GM19468 (cell line): Measurements from ENCODE around the gene NUP210.

Source experiments
- ATAC-seq: cut with Tn5 transposase; IDR thresholded peaks from one replicate; pipeline ENCODE4 v1.9.1; 2021; ENCODE audit warnings: mild to moderate bottlenecking, moderate library complexity, moderate number of reproducible peaks; ENCODE audit not compliant: unreplicated experiment; ENCODE audit errors: extremely low read depth

Gene NUP210

DNA sequence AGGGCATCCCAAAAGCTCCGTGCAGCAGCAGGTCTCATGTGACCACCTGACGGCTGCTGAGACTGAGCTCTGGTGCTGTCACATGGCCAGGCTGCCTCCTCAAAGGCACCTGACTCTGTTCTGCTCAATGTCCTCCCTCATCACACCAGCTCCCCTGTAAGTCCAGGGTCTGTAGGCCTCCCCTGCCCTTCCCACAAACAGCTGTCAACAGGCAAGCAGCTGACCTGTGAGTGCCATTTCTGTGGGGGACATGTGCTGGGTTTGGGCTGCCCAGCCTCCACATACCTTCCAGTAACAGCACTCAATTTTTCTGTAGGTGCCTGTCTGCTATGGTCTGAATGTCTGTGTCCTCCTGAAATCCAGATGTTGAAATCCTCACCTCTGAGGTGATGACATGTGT lies 11.2 kb downstream of the NUP210 start:
- no peak for ATAC-seq

DNA sequence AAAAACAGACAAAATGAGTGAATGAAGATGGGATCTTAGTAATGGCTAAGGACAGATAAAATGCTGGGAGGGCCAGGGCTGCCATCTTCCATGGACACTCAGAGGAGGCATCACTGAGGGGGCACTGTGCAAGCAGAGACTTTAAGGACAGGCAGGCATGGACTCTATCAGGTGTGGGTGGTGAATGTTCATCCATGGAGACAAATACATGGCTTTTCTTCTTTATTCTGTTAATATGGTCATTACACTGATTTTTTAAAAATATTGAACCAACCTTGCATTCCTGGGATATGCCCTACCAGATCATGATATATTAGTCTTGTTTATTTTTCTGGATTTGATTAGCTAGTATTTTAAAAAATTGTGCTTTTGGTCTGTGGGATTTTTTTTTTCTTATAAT lies 12.2 kb downstream of the NUP210 start:
- no peak for ATAC-seq

DNA sequence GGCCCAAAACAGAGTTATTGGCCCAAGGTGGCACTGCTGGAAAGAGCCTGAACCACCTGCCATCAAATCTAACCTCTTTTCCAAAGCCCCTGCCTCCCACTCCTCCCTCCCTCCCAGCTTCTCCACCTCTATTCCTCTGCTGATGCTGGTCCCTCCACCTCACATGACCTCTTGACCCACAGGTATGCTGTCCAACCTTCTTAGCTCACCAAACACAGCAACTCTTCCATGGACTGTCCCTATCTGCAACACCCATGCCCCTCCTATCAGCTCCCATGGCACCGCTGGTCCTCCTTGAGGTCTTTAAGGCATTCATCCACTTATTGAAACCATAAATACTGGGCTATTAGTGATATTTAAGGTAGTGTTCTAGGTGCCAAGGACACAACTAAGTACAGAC lies 12.6 kb downstream of the NUP210 start:
- no peak for ATAC-seq

DNA sequence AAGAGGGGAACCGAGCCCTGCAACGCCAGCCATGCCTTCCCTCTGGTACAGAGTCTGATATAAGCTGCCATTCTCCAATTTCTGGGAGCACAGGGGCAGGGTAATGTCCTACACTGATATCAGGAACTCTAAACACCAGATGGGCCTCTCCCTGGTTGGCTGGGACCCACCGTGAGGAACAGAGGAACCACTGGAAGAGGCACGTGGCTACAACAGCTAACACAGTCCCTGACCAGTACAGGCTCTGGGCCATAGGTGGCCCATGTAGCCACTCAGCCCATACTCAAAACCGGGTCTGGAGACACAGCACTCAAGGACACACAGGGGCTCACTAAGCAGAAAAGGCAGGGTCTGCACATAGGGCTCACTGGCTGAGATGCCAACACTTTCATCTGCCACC lies 13.9 kb downstream of the NUP210 start:
- ATAC-seq: no peak

DNA sequence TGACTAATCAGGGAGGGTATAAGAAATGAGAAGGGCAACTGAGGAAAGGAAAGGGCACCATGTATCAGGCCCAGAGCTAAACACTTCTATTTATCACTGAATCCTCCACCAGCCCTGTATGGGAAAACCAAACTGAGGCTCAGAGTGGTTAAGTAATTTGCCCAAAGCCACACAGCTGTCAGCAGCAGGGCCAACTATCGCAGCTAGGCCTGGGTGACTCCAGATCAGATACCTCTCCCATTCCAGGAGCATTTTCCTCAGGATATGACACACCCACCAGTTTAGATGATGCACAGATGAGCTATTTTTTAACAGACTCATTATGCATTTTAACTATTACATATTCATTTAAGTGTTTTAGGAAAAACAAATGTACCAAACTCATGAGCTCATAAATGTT lies 14.5 kb downstream of the NUP210 start:
- ATAC-seq: no peak

DNA sequence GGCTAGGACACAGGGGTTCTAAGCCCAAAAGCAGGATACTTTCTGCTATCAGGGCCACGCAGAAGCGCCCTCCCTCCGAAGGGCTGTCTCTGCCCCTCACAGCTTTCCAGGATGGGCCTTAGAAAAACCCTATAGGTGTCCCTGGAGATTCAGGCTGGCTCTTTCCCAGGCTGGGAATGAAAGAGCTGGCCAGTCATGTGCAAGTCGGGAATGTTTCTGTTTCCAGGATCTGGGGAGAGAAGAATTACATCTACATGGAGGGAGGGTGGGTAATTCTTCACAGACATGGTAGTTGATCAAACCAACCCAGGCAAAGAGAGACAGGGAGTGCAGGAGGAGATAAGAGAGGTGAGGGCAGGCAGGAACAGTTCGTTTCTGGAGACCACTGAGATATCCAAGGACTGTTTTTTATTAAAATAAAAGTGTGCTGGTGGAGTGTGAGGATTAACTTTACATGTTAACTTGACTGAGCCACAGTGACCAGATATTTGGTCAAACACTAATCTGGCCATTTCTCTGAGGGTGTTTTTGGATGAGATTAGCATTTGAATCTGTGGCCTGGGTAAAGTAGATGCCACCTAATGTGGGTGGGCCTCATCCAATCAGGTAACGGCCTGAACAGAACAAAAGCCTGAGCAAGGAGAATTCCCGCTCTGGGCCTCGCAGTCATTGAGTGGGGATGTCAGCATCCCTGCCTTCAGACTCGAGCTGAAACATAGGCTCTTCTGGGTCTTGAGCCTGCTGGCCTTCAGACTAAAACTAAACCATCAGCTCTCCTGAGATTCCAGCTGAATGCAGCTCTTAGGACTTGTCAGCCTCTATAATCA lies 15.3 kb downstream of the NUP210 start:
- no peak for ATAC-seq

DNA sequence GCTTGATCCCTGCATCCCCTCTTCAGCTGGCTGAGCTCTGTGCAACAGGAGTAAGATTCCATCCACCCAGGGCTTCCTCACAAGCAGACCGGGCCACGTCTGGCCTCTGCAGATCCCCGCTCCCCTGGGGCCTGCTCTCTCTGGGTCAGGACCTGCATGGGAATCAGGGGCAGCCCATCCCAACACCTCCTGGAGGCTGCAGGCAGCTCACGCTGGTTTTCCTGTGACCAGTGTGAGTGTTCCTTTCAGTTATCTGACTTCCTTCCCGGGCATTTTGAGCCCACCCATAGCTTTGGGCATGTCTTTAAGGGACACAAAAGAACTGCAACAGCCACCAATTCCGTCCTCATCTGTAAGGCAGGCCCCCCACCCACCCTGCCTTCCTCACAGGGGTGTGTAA lies 16.3 kb downstream of the NUP210 start:
- ATAC-seq: no peak

DNA sequence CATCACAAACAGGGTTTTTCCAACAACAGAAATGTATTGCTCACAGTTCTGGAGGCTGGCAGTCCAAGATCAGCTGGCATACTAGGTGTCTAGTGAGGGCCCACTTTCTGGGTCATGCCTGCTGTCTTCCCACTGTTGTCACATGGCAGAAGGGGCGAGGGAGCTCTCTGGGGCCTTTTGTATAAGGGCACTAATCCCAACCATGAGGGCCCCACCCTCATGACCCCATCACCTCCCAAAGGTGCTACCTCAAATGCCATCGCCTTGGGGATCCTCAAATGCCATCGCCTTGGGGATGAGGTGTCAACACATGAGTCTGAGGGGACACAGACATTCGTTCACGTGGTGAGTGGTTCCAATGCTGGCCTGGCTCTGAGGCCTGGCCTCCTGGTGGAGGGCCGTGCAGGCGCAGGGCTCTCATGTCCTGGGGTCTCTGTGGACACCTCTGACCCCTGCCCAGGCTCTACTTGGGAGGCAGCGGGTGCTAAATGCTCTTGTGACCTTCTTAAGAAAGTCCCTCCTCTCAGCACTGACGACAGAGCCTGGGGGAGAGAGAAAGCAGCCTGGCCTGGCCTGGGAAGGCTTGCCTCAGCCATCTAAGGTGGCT lies 16.8 kb downstream of the NUP210 start:
- no peak for ATAC-seq

DNA sequence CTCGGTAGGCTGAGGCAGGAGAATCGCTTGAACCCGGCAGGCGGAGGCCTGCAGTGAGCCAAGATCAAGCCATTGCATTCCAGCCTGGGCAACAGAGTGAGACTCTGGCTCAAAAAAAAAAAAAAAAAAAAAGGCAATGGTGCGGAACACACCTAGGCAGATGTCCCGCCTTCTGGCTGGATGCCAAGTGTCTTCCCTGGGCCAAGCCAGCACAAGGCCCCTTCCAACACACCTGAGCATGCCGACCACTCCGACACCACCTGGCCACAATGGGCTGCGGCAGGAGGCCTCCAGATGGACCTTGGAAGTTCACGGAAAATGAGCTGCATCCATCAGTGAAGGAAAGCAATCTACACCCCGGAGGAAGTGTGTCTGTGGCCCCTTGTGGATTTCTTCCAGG lies 19.0 kb downstream of the NUP210 start:
- no peak for ATAC-seq

DNA sequence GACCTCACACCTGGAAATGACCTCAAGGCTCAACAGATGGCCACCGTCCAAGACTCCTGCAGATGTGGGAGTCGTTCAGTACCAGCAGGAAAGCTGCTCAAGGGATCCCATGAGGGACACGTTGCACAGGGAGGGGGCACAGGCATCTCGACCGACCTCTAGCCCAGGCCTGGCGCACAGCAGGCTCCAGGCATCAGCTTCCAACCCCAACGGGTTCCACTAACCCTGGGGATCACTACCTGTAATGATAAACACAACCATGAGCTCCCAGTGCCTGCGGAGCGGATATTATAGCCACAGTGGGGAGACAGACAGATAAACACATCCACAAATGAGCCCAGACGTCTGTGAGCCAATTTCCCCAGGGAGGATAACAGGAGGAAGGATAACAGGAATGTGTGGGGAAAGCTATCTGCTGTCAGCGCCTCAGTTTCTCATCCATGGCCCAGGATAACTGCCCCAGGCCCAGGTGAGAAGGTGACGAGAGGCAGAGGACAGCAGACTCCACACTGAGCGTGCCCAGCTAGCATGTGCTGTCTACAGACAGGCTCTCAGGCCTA lies 19.9 kb downstream of the NUP210 start:
- no peak for ATAC-seq

DNA sequence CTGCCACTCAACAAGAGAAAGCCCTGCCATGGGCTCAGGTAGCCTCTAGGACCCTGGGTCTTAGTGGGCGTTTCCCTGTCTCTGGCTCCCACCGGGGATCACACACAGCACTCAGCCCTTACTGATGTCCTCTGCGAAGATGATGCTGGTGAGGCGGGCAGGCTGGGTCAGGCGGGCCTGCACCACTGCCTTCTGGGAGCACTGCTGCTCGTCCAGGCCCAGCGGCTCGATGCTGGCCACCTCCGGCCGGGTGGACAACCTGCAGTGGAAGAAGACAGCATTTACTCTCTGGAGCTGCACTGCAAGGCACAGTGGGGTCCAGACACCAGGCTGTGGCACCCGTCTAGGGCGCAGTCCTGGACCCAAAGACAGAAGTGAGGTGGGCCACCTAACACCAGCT lies 20.5 kb downstream of the NUP210 start:
- no peak for ATAC-seq

DNA sequence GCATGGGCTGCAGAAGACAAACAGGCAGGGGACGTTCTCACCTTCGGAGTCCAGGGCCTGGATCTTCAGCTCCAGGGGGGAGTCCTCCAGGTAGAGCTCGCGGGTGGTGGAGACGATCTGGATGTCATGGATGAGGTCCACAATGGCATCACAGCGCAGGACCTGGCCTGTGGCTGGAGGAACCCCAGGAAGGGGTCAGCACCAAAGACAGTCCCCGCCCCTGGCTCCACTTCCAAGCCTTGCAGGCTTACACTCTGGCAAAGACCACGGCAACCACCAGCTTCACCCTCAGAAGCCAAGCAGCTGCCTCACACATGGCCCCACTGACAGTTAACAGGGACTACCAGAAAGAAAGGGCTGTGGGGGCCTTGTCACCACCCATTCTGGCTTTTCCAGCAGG lies 22.8 kb downstream of the NUP210 start:
- ATAC-seq: no peak

DNA sequence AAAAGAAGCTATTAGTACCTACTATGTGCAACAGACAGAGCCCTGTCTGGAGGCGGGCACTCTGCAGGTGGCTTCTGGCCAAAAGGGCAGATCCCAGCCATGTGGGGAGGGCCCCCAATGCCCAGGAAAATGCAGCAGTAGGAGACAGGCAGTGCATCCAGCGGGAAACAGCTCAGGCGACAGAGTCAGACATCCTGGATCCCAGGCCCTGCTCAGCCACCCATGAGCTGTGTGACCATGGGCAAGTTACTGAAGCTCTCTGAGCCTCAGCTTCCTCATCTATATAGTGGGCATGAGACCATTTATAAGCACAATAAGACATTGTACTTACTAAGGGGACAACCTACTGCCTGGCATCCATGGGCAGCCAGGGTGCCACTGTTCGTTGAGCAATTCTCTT lies 25.8 kb downstream of the NUP210 start:
- no peak for ATAC-seq

DNA sequence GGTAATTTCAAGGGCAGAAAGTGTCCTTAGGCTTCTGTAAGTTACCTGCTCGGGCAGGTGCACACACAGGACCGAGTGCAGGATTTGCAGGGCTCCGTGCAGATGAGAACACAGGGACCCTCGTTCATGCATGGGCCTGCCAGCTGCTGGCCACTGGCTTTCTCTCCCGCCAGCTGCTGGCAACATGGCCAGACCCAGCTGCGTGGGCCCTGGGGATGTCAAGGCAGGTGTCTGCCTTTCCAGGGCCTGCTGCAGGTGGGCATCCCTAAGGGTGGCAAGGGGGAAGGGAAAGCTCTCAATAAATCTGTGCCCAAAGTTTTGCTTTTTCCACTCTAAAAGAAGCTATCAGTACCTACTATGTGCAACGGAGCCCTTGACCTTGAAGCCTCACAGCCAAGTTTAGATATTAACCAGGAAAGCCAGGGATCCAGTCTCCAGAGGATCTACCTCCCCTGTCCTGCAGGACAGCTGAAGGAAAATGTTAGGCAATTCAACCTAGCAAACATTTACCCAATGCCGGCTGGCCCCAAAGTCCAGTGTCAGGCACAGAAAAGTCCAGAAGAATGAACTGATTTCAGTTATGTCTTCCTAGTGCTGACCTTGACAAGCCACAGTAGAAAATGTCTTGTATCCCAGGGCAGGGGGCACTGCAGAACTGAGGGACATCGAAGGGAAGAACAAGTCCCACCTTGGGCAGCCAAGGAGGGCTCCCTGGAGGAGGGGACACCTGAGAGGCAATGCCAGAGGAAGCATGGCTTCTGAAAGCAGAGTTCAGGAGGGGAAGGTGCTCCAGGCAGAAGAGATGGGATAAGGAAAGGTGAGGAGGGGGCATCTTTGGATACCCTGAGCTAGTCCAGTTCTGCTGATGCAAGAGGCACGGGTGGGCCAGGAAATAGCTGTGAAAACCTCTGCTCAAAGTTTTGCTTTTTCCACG lies 26.4 kb downstream of the NUP210 start:
- no peak for ATAC-seq

DNA sequence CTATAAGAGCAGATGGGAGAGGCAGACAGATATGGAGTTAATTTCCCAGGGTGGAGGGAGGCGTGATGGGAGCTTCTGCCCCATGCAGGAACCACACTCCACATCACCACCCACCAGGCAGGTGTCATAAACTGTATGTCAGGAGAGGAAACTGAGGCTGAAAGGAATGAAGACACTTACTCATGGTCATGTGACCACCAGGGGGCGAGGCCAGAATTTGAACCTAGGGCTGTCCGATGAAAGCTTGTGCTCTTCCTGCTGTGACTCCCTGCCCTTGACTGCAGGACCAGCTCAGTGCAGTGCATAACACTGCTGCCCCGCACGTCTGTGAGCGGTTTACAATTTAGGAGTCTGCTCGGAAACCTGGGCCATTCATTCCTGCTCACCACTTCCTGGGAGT lies 28.8 kb downstream of the NUP210 start:
- ATAC-seq: no peak

DNA sequence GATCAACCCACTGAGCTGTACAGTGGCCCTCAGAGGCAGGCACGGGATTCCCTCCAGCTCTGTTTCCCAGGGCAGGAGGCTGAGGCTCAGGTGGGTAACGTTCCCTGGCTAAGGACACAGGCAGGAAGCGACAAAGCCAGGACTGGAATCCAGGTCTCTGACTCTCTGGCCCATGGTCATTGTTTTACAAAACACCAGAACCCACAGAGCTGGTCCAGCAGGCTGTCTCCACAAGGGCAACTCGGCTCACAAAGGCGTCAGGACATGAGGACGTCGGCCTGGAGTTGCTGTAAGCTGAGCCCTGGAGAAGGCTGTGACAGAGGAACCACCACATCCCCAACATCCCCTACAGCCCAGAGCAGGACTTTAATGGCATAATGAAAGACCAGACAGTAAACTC lies 30.7 kb downstream of the NUP210 start:
- ATAC-seq: no peak

DNA sequence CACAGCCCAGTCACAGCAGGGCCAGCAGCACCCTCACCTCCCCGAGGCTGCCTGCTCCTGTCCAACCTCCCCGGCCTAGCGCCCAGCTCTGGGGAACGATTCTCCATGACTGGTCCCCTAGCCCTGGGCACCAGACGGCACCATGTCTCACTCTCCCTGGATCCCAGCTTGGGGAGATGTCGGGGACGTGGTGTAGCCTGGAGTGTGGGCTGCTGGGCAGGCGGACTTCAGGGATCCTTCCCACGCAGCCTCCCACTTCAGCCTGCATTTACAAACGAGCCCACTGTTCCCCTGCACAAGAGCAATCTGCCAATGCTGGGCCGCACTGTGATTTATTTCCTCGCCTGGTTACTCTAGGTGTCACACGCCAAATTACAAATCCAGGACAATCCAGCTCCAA lies 31.3 kb downstream of the NUP210 start:
- ATAC-seq: no peak

DNA sequence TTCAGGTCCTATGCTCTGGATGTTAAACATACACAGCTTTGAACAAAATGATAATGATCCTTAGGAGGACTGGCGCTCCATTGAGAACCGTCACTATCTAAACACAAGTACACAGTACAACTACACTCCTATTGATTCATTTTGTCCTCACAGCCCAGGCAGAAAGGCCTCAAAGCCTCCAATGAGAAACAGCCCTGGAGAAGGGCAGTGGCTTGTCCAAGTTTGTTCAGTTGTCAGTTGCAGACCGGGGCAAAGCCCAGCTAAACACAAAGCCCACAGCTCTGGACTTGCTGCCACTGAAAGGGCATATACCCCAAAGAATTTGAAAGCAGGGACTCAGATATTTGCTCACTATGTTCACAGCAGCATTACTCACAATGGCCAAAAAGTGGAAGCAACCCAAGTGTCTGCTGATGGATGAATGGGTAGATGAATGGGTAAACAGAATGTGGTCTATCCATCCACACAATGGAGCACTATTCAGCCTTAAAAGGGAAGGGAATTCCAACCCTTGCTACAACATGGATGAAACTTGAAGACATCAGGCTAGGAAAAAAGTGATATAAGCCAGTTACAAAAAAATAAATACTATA lies 34.7 kb downstream of the NUP210 start:
- no peak for ATAC-seq

DNA sequence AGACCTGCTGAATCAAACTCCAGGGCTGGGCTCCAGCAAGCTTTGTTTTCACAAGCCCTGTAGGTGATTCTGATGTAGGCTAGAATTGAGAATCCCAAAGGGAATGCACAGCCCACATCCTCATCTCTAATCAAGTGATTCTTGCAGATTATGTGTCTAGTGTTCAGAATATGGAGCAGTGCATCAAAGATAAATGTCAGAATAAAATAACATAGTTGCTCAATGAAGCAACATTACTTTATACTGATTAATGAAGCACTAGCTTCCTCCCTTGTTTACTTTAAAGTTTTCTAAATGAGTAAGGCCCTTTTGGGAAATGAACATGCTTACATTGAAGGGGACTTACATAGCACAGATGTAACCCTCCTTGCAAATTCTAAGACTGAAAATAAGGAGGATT lies 39.2 kb downstream of the NUP210 start:
- no peak for ATAC-seq

DNA sequence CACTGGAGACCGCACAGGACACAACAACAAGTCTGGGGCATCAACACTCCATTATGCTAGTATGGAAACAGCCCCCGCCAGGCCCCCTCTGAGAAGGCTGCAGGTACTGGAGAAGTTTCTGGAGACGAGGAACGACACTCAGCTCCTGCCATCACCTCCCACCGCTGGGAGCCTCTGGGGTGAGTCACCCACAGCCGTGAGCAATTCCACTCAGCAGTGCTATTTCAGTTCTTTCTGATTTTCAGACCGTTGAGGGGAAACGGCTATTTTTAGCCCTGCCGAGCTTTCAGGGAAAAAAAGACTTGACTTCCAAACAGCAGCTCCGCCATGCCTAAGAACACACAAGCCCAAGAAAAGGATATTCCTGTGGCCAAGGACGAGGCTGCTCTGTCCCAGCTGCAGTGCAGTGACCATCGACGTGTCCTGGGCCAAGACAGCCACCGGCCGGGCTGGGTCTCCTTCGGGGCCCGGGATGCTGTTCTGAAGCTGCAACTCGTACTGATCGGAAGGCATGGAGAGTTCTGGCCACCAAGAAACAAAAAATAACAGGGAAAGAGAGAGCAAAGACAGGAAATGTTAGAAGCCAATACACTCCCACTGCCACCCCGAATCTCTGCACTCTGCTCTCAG lies 40.8 kb downstream of the NUP210 start:
- no peak for ATAC-seq
